ENCODE measurements around the gene CNOT6. TPM values are rescaled to one million over a fixed set of nuclear protein-coding genes. Genes with fewer than 3 reads are reported as not detected.
"Not testable (repeated sequence)": the region's sequence is repeated elsewhere in the genome, so short reads cannot be mapped to it uniquely, and the experiment has no call there.

Gene CNOT6
- total RNA-seq, 1 donor from 2014 or later = 49.7 TPM

DNA sequence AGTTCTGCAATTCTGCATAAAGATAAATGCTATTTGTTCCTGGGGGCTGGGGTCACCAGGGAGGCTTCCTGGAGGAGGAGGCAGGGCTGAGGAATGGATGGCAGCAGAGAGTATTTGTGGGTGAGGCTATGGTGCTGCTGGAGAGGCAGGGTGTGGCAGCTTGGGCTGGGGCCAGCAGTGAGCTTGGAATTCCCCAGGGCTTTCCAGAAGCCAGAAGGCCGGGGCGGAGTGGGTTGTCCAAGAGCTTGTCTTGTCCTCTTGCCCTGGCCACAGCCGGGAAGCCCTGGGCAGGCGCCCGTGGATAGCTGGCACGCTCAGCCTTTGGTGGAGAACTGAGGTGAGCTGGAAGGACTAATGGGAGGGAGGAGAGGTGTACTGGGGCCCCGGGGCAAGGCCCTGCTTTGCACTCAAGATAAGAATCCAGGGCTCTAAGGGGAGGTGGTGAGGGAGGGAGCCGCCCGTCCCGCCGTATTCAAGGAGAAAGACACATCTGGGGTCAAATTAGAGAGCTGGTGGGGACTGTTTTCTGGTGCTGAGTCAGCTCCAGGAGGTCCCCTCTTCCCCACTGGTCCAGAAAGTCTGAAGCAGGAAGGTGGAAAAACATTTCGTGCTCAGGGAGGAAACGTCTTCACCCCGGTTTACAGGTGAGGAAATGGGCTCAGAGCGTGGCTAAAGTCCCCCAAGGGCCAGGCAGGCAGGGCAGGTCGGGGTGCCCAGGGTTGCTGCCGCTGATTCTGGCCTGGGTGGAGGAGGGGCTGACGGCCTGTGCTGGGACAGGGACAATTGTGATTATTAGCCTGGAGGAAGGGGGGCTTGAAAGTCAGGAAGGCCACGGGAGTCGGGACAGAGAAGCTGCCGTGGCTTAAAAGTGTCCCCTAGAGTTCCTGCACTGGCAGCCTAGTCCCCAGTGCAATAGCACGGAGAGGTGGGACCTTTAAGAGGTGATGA is 26.9 kb upstream of the CNOT6 start:
- Mint-ChIP-seq H3K4me1 (ENCODE audit: low read depth) (no peaks in the 10 kb centered on the region), H3K27me3 (ENCODE audit: insufficient read depth) (peaks cover 5% of the 10 kb centered on the region), H3K36me3 (ENCODE audit: low read depth) (no peaks in the 10 kb centered on the region), H3K27ac (no peak overlapping the region), H3K4me3 (no peak overlapping the region), H3K9me3 (no peaks in the 10 kb centered on the region)
- intact Hi-C loops (cut with micrococcal nuclease) = no loop called here
- DNase-seq (ENCODE audit: low spot score) = no peak

DNA sequence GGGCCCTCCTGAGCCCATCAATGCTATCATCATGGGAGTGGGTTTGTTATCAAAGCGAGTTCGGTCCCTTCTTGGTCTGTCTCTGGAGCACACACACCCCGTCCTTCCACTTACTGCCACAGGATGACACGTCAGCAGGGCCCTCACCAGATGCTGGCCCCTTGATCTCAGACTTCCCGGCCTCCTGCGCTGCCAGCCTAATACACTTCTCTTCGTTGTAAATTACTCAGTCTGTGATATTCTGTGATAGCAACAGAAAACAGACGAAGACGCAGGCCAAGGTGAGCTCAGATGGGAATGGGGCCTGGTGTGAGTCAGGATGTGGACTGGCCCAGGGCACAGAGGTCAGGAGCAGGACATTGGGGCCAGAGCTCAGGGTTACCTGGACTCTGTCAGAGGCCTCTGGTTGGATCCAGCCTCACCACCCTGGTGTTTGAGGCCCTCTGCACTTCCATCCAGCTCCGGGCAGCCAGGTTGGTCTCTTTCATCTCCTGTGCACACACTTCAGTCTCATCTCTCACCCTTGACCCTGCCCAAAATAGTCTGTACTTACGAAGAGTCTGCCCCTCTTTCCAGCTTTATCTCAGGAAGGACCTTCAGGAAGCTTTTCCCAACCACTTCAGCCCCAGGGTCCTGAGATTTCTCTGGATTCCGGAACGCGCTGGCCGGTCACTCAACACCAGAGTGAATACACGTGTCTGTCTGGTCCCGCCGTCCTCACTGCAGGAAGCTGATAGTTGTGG is 26.0 kb upstream of the CNOT6 start:
- no peak for DNase-seq (ENCODE audit: low spot score)
- Mint-ChIP-seq H3K27ac (no peak overlapping the region), H3K4me3 (no peak overlapping the region), H3K36me3 (ENCODE audit: low read depth) (no peaks in the 10 kb centered on the region), H3K27me3 (ENCODE audit: insufficient read depth) (peaks cover 5% of the 10 kb centered on the region), H3K4me1 (ENCODE audit: low read depth) (no peaks in the 10 kb centered on the region), H3K9me3 (no peaks in the 10 kb centered on the region)
- intact Hi-C loops (cut with micrococcal nuclease) = no loop called here

DNA sequence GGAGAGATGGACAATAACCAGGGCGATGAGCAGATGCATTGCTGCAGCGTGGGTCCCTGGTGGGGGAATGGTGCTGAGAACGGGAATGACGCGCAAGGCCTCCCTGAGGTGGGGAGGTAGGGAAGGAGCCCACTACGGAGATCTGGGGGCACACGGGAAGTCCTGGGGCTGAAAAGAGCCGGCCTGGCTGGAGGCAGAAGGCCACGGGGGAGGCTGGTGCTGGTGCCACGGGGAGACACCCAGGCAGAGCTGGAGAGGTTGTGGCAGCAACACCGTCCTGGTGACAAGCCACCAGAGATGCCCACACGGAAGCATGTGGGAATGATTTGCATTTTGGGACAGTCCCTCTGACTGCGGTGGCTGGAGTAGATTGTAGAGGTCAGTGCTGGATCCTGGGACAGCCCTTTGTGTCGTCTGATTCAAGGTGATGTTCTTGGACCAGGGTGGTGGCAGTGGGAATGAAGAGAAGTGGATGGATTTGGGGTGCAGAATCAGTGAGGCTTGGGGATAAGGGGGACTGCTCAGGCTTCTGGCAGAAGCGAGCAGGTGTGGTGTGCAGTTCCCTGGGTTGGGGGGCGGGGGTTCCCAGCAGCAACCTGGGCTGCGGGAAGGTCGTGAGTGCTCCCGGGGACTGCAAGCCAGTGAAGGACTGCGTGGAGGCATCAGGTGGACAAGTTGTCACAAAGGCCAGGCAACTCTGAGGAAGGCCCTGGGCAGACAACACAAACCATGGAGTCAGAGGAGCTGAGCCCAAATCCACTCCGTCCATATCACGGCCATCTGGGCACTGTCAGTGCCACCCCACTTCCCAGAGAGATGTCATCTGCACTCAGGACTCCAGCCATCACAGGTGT is 25.2 kb upstream of the CNOT6 start:
- intact Hi-C loops (cut with micrococcal nuclease) = no loop called here
- DNase-seq (ENCODE audit: low spot score) = no peak
- H3K9me3 Mint-ChIP-seq = no peaks in the 10 kb centered on the region
- no peaks in the 10 kb centered on the region for H3K36me3 Mint-ChIP-seq (ENCODE audit: low read depth)
- H3K27me3 Mint-ChIP-seq (ENCODE audit: insufficient read depth) = peaks cover 7% of the 10 kb centered on the region
- no peak overlapping the region for H3K4me3 Mint-ChIP-seq
- H3K4me1 Mint-ChIP-seq (ENCODE audit: low read depth) = no peaks in the 10 kb centered on the region
- H3K27ac Mint-ChIP-seq = no peak overlapping the region

DNA sequence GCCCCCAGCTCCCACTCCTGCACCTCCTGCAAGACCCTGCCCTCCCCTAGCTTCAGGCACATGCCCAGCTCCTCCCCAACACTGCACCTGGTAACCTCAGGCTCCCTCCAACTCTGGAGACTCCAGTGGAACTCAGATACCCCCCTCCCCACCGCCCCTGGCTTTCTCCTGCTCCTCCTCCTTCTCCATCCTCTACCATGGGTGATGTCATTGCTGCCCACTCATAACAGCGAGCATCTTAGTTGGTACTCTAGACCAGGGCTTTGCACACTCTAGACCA is 24.7 kb upstream of the CNOT6 start:
- no peaks in the 10 kb centered on the region for H3K36me3 Mint-ChIP-seq (ENCODE audit: low read depth)
- no peak for DNase-seq (ENCODE audit: low spot score)
- H3K4me1 Mint-ChIP-seq (ENCODE audit: low read depth) = no peaks in the 10 kb centered on the region
- intact Hi-C loops (cut with micrococcal nuclease) = no loop called here
- H3K27ac Mint-ChIP-seq = no peak overlapping the region
- H3K27me3 Mint-ChIP-seq (ENCODE audit: insufficient read depth) = peaks cover 7% of the 10 kb centered on the region
- H3K9me3 Mint-ChIP-seq = no peaks in the 10 kb centered on the region
- H3K4me3 Mint-ChIP-seq = no peak overlapping the region

DNA sequence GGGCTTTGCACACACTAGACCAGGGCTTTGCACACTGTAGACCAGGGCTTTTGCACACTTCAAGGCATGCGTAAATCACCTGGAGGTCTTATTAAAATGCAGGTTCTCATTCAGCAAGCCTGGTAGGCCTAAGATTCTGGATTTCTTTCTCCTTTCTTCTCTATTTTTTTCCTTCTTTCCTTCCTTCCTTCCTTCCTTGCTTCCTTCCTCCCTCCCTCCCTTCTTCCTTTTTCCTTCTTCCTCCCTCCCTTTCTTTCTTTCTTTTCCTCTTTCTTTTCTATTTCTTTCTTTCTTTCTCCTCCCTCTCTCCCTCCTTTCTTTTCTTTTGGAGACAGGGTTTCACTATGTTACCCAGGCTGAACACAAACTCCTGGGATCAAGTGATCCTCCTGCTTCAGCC is 24.3 kb upstream of the CNOT6 start:
- intact Hi-C loops (cut with micrococcal nuclease) = no loop called here
- Mint-ChIP-seq H3K27ac (no peak overlapping the region), H3K27me3 (ENCODE audit: insufficient read depth) (peaks cover 7% of the 10 kb centered on the region), H3K4me1 (ENCODE audit: low read depth) (no peaks in the 10 kb centered on the region), H3K4me3 (no peak overlapping the region), H3K36me3 (ENCODE audit: low read depth) (no peaks in the 10 kb centered on the region), H3K9me3 (no peaks in the 10 kb centered on the region)
- no peak for DNase-seq (ENCODE audit: low spot score)

DNA sequence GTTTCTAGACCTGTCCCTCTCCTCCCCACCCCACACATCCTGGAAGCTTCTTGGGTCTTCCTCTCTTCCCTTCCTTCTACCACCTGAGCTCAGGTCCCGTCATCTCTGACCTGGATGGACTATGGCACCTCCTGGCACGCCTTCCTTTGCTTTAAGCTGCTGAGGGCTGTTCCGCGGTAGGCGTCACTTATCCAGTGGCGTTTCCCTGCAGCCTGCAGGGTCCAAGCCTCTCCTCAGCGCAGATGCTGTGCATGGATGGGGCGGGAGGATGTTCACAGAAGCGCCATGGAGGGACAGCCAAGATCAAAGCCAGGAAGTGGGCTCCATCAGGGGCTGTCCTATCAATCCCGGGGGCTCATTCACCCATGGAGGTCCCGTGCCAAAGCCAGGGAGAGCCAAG is 23.8 kb upstream of the CNOT6 start:
- Mint-ChIP-seq H3K9me3 (no peaks in the 10 kb centered on the region), H3K4me1 (ENCODE audit: low read depth) (no peaks in the 10 kb centered on the region), H3K36me3 (ENCODE audit: low read depth) (no peaks in the 10 kb centered on the region), H3K4me3 (no peak overlapping the region), H3K27me3 (ENCODE audit: insufficient read depth) (peaks cover 7% of the 10 kb centered on the region), H3K27ac (no peak overlapping the region)
- no peak for DNase-seq (ENCODE audit: low spot score)
- intact Hi-C loops (cut with micrococcal nuclease) = no loop called here

DNA sequence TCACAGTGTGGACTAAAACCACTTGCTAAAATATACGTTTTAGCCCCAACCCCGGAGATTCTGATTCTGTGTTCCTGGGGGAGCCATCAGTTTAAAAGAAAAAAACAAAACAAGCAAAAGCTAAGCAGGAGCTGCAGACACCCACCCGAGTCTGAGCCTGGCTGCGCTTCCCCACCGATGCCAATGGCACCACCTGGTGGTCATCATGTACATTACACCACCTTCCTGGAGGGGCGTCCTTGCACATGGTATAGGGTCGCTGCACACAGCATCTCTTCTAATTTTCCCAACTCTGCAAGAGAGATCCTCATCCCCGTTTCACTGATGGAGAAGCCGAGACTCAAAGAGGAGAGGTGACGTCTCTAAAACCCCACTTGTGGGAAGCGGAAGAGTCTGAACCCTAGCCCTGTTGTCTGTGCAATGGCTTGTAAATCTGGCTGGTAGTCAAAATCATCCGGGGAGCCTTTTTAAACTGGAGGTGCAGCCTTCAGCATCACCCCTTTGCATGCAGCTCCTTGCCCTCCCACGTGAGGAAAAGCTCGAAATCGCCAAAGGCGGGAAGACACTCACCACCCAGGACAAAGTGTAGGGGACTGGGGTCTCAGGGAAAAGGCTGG is 23.1 kb upstream of the CNOT6 start:
- Mint-ChIP-seq H3K36me3 (ENCODE audit: low read depth) (no peaks in the 10 kb centered on the region), H3K9me3 (no peaks in the 10 kb centered on the region), H3K4me1 (ENCODE audit: low read depth) (no peaks in the 10 kb centered on the region), H3K27me3 (ENCODE audit: insufficient read depth) (peaks cover 7% of the 10 kb centered on the region), H3K4me3 (no peak overlapping the region), H3K27ac (no peak overlapping the region)
- intact Hi-C loops (cut with micrococcal nuclease) = loop anchor here (1.0 kb wide), 2 partner anchors 135 to 178 kb away; no protein-coding TSS in a partner anchor
- DNase-seq (ENCODE audit: low spot score) = peak; percentile 20

DNA sequence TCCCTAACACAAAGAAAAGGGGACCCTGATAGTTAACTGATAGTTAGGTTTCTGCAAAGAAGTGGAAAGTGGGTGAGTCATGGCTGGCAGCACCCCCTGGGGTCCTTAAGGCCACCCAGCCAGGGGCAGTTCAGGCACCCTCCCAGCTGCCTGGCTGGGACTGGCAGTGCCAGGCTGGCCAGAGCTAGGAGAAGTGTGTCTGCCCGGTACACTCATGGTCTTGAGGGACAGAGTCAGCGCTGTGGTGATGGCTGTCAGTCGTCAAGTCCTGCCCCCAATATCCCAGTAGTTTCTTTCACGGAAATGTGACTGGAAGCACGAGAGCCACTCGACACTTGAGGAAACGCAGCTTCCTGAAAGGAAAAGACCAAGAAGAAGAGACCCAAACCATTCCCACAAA is 22.3 kb upstream of the CNOT6 start:
- Mint-ChIP-seq H3K27ac (no peak overlapping the region), H3K36me3 (ENCODE audit: low read depth) (no peaks in the 10 kb centered on the region), H3K27me3 (ENCODE audit: insufficient read depth) (peaks cover 7% of the 10 kb centered on the region), H3K4me3 (no peak overlapping the region), H3K9me3 (no peaks in the 10 kb centered on the region), H3K4me1 (ENCODE audit: low read depth) (no peaks in the 10 kb centered on the region)
- intact Hi-C loops (cut with micrococcal nuclease) = loop anchor here (1.0 kb wide), 2 partner anchors 134 to 179 kb away; no protein-coding TSS in a partner anchor
- DNase-seq (ENCODE audit: low spot score) = no peak

DNA sequence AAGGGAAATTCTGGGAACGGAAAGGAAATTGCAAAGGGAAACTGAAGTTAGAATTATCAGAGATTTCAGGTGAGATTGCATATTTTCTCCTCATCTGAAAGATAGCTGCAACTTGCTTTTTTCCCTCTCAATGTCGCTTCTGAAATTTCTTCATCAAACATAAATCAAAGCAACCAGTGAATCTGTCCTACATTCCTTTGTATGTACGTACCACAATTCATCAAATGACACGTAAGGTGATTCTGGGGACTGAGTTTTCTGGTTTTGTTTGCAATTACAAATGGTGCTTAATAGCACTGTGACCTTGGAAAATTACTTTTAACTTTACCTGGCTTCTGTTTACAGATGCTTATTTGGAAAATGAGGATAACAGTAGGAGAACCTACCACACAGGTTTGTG is 21.9 kb upstream of the CNOT6 start:
- Mint-ChIP-seq H3K36me3 (ENCODE audit: low read depth) (no peaks in the 10 kb centered on the region), H3K27me3 (ENCODE audit: insufficient read depth) (peaks cover 7% of the 10 kb centered on the region), H3K27ac (no peak overlapping the region), H3K4me1 (ENCODE audit: low read depth) (no peaks in the 10 kb centered on the region), H3K9me3 (no peaks in the 10 kb centered on the region), H3K4me3 (no peak overlapping the region)
- no peak for DNase-seq (ENCODE audit: low spot score)
- intact Hi-C loops (cut with micrococcal nuclease) = no loop called here

DNA sequence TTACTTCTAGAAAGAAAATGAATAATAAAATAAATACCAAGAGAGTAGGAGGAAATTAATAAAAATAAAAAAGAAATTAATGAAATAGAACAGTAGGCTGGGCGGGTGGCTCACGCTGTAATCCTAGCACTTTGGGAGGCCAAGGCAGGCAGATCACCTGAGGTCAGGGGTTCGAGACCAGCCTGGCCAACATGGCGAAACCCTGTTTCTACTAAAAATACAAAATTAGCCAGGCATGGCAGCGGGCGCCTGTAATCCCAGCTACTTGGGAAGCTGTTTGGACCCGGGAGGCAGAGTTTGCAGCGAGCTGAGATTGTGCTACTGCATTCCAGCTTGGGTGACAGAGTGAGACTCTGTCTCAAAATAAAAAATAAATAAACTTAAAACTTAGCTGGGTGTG is 20.8 kb upstream of the CNOT6 start:
- H3K36me3 Mint-ChIP-seq (ENCODE audit: low read depth); intact Hi-C loops (cut with micrococcal nuclease); H3K9me3 Mint-ChIP-seq: not testable (repeated sequence)

DNA sequence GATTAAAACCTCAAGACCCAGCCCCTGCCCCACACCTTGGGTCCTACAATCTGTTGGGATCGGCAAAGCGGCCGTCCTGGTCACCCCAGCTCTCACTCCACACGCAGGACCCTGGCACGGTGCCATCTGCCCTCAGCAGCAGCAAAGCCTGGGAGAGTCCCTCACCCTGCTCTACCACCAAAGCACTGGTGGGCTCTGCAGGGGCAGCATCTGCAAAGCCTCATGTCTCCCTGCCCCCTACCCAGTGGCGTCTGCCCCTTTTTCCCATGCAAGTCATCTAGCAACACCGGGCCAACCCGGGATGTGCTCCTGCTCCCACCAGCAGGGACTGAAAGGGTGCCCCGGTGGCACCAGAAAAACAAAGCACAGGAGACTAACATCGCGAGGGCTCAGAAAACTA is 19.6 kb upstream of the CNOT6 start:
- H3K4me1 Mint-ChIP-seq (ENCODE audit: low read depth) = no peaks in the 10 kb centered on the region
- H3K4me3 Mint-ChIP-seq = no peak overlapping the region
- H3K27ac Mint-ChIP-seq = no peak overlapping the region
- H3K9me3 Mint-ChIP-seq = no peaks in the 10 kb centered on the region
- DNase-seq (ENCODE audit: low spot score) = no peak
- peaks cover 4% of the 10 kb centered on the region for H3K27me3 Mint-ChIP-seq (ENCODE audit: insufficient read depth)
- intact Hi-C loops (cut with micrococcal nuclease) = no loop called here
- no peaks in the 10 kb centered on the region for H3K36me3 Mint-ChIP-seq (ENCODE audit: low read depth)

More for the DNA sequence above, 20.8 kb upstream of the CNOT6 start:
- H3K4me3 Mint-ChIP-seq; H3K27ac Mint-ChIP-seq; H3K4me1 Mint-ChIP-seq (ENCODE audit: low read depth); DNase-seq (ENCODE audit: low spot score); H3K27me3 Mint-ChIP-seq (ENCODE audit: insufficient read depth): not testable (repeated sequence)

DNA sequence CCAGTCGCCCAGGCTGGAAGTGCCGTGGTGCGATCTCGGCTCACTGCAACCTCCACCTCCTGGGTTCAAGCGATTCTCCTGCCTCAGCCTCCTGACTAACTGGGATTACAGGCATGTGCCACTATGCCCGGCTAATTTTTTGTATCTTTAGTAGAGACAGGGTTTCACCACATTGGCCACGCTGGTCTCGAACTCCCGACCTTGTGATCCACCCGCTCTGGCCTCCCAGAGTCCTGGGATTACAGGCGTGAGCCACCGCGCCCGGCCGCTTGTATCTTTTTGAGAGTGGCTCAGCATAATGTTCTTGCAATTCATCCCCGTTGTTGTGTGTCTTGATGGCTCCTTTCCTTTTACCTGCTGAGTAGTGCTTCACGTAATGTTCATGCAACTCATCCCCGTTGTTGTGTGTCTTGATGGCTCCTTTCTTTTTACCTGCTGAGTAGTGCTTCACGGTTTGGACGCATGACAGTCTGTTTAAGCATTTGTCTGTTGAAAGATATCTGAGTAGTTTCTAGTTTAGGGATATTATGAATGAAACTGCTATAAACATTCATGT is 18.1 kb upstream of the CNOT6 start:
- H3K4me3 Mint-ChIP-seq; intact Hi-C loops (cut with micrococcal nuclease): not testable (repeated sequence)

More for the DNA sequence above, 18.1 kb upstream of the CNOT6 start:
- not testable (repeated sequence) for H3K4me1 Mint-ChIP-seq (ENCODE audit: low read depth); H3K27ac Mint-ChIP-seq; H3K9me3 Mint-ChIP-seq; DNase-seq (ENCODE audit: low spot score); H3K36me3 Mint-ChIP-seq (ENCODE audit: low read depth); H3K27me3 Mint-ChIP-seq (ENCODE audit: insufficient read depth)

Measured in activated T-helper 1 cell treated with anti-CD3 and anti-CD28 coated beads, Interleukin-12 subunit alpha, Interleukin-12 subunit beta, Interleukin-2, Interleukin-4 antibody, amounts not matched to agents 30 ng/mL and 10 ng/mL and 1 ng/mL, durations not matched to agents 14 hours and 24 hours and 36 hours (primary cell).